Measurements from ENCODE around the gene EDRF1. TPM values are rescaled to one million over a fixed set of nuclear protein-coding genes. Genes with fewer than 3 reads are reported as not detected.

Gene EDRF1
- total RNA-seq: 16.2 and 17.3 TPM in 2 replicates

DNA sequence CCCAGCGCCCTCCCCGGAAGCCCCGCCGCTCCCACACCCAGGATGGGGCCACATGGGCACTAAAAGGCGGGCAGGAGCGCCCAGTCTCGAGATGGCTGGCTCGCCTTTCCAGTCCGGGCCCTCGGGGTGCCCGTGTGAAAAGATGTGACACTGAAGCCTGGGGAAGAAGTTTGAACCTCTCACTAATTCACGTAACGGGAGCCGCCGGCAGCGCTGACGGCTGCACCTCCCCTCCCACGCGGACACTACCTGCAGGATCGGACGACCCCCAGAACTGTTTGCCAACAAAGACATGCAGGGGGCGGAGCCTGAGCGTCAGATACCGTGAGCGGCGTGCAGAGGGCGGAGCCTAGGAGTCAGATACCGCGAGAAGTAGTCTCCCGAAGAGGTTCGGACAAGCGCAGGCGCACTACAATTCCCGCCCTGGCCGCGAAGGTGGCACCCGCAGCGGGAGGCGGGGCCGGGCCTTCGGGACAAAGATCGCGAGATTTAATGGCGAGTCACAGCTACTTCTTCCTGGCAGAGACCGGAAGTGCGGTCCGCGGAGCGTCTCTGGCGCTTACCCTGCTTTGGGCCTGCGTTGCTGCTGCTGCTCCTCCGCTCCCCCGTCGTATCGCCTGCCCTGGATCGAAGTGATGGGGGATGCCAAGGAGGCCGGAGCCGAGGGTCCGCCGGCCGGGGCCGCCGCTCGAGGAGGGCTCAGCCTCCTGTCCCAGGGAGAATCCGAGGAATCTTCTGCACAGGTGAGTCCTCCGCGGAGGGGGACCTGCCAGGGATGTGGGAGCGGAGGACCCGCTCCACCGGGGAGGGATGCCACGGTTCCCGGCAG, at the start of gene EDRF1:
TSS of gene EDRF1 (plus strand) at position 537 of the 829 bp plus-strand sequence. CDS start at position 636, 99 bp downstream.

GRCh38 chr10:125683063-125683462, 36.4 kb upstream of the EDRF1 start, which contains the start of gene TEX36:
TEX36 (minus strand) TSS chr10:125683163; CDS start chr10:125682989, 174 bp downstream.

DNA sequence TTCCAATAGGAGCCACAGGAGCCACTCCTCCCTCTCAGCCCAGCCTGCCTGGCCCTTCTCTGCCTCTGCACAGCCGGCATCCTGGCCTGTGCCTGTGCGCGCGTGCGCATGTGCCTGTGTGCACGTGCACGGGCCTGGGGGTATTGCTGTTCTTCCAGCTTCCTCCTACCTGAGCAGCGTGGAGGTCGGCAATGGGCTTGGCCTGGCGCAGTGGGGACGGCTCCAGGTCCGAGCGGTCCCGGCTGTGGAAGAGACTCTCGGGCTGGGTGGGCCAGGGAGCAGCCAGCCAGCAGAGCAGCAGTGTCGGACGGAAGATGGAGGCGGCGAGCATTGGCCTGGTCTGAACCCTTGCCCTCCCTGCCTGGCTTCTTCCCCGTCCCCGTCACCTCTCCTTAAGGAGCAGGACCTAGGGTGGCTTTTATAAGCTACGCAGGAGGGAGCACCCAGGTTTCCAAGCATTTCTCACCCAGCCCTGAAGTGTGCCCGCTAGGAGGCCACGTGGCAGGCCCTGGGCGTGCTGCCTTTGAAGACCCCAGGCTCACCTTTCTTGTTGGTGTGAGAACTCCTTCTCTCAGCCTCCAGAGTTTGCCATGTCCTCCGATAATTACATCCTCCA, 56.1 kb downstream of the EDRF1 start, which contains the start of gene MMP21:
TSS of gene MMP21 (minus strand) at position 331 of the 616 bp plus-strand sequence. CDS start at position 331, 0 bp downstream.

Other genes with a start within 250 kb of the EDRF1 start
- gene TEX36, start 36.5 kb upstream of the EDRF1 start, total RNA-seq: not detected in 2 replicates
- under 0.01 and 0.09 TPM in 2 replicates for gene MMP21, start 56.1 kb downstream of the EDRF1 start, total RNA-seq
- 36.4 and 54.1 TPM in 2 replicates for gene UROS, start 103.5 kb downstream of the EDRF1 start, total RNA-seq
- 44.0 and 64.2 TPM in 2 replicates for gene BCCIP, start 103.8 kb downstream of the EDRF1 start, total RNA-seq
- 33.4 and 35.7 TPM in 2 replicates for gene DHX32, start 161.6 kb downstream of the EDRF1 start, total RNA-seq
- 2.4 and 7.8 TPM in 2 replicates for gene FANK1, start 176.9 kb downstream of the EDRF1 start, total RNA-seq